Measurements from ENCODE around the gene PCSK9. TPM values are rescaled to one million over a fixed set of nuclear protein-coding genes. Genes with fewer than 3 reads are reported as not detected.
"Not testable (repeated sequence)": the region's sequence is repeated elsewhere in the genome, so short reads cannot be mapped to it uniquely, and the experiment has no call there.

PCSK9 gene
- total and polyA plus RNA-seq, 2 of the 4 experiments (the other 2 are of a cell fraction), result under 0.01 to 0.17 TPM

DNA sequence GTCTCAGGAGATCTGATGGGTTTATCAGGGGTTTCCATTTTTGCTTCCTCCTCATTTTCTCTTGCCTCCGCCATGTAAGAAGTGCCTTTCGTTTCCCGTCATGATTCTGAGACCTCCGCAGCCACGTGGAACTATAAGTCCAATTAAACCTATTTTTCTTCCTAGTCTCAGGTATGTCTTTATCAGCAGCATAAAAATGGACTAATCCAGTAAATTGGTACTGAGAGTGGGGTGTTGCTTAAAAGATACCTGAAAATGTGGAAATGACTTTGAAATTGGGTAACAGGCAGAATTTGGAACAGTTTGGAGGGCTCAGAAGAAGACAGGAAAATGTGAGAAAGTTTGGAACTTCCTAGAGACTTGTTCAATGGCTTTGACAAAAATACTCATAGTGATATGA, 8.2 kb upstream of the PCSK9 start:
- H3K4me3 ChIP-seq (ENCODE audit: insufficient read depth, low read depth, low read length); H2BK5ac ChIP-seq (ENCODE audit: low read depth, low read length, poor library complexity, severe bottlenecking); H3K23ac ChIP-seq (ENCODE audit: low read depth, low read length); H4K91ac ChIP-seq (ENCODE audit: insufficient read depth, low read depth, low read length); CTCF ChIA-PET; POLR2A ChIA-PET (ENCODE audit: unreplicated experiment); ATAC-seq (ENCODE audit: low read depth); BruUV-seq (replicated peaks); H2BK120ac ChIP-seq (ENCODE audit: low read depth, low read length); H3K14ac ChIP-seq (replicated peaks; ENCODE audit: low read depth, low read length); H3K36me3 ChIP-seq (ENCODE audit: control insufficient read depth, insufficient read depth, low read length); H3K56ac ChIP-seq (ENCODE audit: extremely low read depth, insufficient read depth, low read length); H3K4me2 ChIP-seq (ENCODE audit: low read depth, low read length); H4K20me1 ChIP-seq (ENCODE audit: insufficient read depth, low read length); H2AK9ac ChIP-seq (replicated peaks; ENCODE audit: low read depth, low read length, poor library complexity); dilution Hi-C loops (cut with HindIII; ENCODE audit: low sequenced_read_pairs, unreplicated experiment); H3K18ac ChIP-seq (ENCODE audit: low read depth, low read length); in situ Hi-C loops (cut with MboI; ENCODE audit: low sequenced_read_pairs); H2BK20ac ChIP-seq (ENCODE audit: low read depth, low read length); H3K4ac ChIP-seq (ENCODE audit: low read depth, low read length); H3K9me3 ChIP-seq (ENCODE audit: control insufficient read depth, insufficient read depth, low read length); H2BK15ac ChIP-seq (ENCODE audit: low read depth, low read length); DNase-seq; H3K9ac ChIP-seq (ENCODE audit: low read depth, low read length); H3K27ac ChIP-seq (ENCODE audit: insufficient read depth, low read length); H4K8ac ChIP-seq (ENCODE audit: low read depth in 2 of 2, low read length in 2 of 2); H2AFZ ChIP-seq (replicated peaks; ENCODE audit: low read length, poor library complexity); H2AK5ac ChIP-seq (ENCODE audit: low read depth, low read length); H3K9me1 ChIP-seq (ENCODE audit: insufficient read depth, low read length); intact Hi-C loops (cut with micrococcal nuclease); H3K4me1 ChIP-seq (ENCODE audit: control insufficient read depth, insufficient read depth, low read length); H4K5ac ChIP-seq (ENCODE audit: low read depth, low read length); H3K79me1 ChIP-seq (ENCODE audit: low read depth in 1 of 2, low read length in 2 of 2): not testable (repeated sequence)
- H3K27me3 ChIP-seq (ENCODE audit: control insufficient read depth, insufficient read depth, low read length), result peaks cover 47% of the 10 kb centered on the region
- no CpG with 5 or more reads among the region's 5 CpGs for WGBS, 2 experiments (ENCODE audit: extremely low coverage in 2 of 2, insufficient read length in 1 of 2)

Data from IMR-90 (cell line).